Measurements from ENCODE around the gene SLC7A14.

Gene SLC7A14

DNA sequence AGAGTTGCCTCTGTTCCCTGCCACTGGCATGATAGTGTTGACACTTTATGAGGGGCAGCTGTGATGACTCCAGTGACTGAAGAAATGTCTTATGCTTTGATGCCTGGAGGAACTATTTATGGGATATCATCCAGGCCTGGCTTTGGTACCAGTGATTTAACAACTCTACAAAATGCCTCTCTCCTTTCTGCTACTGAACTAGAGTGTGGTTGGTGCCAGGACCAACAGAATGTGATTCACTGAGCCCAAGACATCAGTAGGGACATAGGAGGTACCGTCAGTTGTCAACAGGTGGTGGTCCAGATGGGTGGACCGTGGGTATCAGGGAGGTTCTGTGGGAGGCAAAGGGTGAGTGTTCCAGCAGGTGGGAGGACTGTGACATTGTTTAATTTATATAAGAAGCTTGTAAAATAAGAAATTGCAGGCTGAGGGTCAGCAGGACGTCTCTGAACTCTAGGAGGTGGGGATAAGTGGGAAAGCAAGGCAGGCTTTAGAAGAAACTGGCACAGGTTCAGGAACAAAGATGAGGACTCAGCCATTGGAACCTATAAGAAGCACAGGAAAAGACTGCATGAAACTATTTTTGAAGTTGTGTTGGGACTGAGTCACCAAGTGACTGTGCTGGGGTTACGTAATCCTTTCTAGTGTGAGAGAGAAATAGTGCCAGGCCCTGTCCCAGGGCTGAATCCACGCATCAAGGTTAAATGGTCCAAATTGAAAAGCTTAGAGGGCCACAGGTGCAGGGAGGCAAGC, 28.5 kb upstream of the SLC7A14 start:
- peak; percentile 98 for ATAC-seq
- TF ChIP-seq ISL1 (CRISPR knock-in tag; IDR thresholded peaks at IDR 0.05) (no peak), CSDC2 (CRISPR knock-in tag; IDR thresholded peaks at IDR 0.05) (no peak), ESRRG (CRISPR knock-in tag; IDR thresholded peaks at IDR 0.05) (no peak), SNAI2 (CRISPR knock-in tag; IDR thresholded peaks at IDR 0.05) (no peak), TCF4 (CRISPR knock-in tag; IDR thresholded peaks at IDR 0.05; ENCODE audit: borderline replicate concordance) (no peak), OSR1 (CRISPR knock-in tag; IDR thresholded peaks at IDR 0.05) (no peak), RARB (CRISPR knock-in tag; IDR thresholded peaks at IDR 0.05) (no peak), ZFP3 (CRISPR knock-in tag; IDR thresholded peaks at IDR 0.05) (no peak), GLIS3 (CRISPR knock-in tag; IDR thresholded peaks at IDR 0.05) (no peak), ARNTL (CRISPR knock-in tag; IDR thresholded peaks at IDR 0.05; ENCODE audit: borderline replicate concordance, low read depth) (no peak)
- TF ChIP-seq, protein P1, sequence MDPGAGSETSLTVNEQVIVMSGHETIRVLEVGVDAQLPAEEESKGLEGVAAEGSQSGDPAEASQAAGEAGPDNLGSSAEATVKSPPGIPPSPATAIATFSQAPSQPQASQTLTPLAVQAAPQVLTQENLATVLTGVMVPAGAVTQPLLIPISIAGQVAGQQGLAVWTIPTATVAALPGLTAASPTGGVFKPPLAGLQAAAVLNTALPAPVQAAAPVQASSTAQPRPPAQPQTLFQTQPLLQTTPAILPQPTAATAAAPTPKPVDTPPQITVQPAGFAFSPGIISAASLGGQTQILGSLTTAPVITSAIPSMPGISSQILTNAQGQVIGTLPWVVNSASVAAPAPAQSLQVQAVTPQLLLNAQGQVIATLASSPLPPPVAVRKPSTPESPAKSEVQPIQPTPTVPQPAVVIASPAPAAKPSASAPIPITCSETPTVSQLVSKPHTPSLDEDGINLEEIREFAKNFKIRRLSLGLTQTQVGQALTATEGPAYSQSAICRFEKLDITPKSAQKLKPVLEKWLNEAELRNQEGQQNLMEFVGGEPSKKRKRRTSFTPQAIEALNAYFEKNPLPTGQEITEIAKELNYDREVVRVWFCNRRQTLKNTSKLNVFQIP (CRISPR knock-in tag; IDR thresholded peaks at IDR 0.05; ENCODE audit: borderline replicate concordance, low read depth), result no peak

DNA sequence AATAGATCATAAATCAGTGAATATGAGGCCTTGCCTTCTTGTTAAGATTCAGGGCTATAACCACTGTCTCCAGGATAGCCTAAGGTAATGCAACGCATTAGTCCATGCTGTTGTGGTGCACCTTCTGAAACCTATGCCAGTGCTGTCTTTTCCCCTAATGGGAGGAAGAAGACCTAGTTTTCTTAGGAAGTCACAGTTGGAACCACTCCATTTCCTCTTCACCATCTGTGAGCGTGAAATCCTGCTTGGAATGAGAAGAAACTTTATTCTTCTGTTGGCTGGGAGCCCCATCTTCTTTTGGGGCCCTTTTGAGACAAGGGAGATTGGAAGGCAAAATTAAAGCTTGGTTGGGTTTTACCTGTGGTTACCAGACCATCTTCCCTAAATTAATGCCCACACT, 25.9 kb upstream of the SLC7A14 start:
- TF ChIP-seq ARNTL (CRISPR knock-in tag; IDR thresholded peaks at IDR 0.05; ENCODE audit: borderline replicate concordance, low read depth) (no peak), CSDC2 (CRISPR knock-in tag; IDR thresholded peaks at IDR 0.05) (no peak), GLIS3 (CRISPR knock-in tag; IDR thresholded peaks at IDR 0.05) (no peak), ISL1 (CRISPR knock-in tag; IDR thresholded peaks at IDR 0.05) (no peak), TCF4 (CRISPR knock-in tag; IDR thresholded peaks at IDR 0.05; ENCODE audit: borderline replicate concordance) (no peak), RARB (CRISPR knock-in tag; IDR thresholded peaks at IDR 0.05) (no peak), ESRRG (CRISPR knock-in tag; IDR thresholded peaks at IDR 0.05) (no peak), ZNF70 (CRISPR knock-in tag; IDR thresholded peaks at IDR 0.05) (no peak), ZNF8 (CRISPR knock-in tag; IDR thresholded peaks at IDR 0.05) (no peak), OSR1 (CRISPR knock-in tag; IDR thresholded peaks at IDR 0.05) (no peak)
- TF ChIP-seq, protein P2, sequence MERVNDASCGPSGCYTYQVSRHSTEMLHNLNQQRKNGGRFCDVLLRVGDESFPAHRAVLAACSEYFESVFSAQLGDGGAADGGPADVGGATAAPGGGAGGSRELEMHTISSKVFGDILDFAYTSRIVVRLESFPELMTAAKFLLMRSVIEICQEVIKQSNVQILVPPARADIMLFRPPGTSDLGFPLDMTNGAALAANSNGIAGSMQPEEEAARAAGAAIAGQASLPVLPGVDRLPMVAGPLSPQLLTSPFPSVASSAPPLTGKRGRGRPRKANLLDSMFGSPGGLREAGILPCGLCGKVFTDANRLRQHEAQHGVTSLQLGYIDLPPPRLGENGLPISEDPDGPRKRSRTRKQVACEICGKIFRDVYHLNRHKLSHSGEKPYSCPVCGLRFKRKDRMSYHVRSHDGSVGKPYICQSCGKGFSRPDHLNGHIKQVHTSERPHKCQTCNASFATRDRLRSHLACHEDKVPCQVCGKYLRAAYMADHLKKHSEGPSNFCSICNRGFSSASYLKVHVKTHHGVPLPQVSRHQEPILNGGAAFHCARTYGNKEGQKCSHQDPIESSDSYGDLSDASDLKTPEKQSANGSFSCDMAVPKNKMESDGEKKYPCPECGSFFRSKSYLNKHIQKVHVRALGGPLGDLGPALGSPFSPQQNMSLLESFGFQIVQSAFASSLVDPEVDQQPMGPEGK (CRISPR knock-in tag; IDR thresholded peaks at IDR 0.05; ENCODE audit: borderline replicate concordance), result no peak
- TF ChIP-seq, protein P3, sequence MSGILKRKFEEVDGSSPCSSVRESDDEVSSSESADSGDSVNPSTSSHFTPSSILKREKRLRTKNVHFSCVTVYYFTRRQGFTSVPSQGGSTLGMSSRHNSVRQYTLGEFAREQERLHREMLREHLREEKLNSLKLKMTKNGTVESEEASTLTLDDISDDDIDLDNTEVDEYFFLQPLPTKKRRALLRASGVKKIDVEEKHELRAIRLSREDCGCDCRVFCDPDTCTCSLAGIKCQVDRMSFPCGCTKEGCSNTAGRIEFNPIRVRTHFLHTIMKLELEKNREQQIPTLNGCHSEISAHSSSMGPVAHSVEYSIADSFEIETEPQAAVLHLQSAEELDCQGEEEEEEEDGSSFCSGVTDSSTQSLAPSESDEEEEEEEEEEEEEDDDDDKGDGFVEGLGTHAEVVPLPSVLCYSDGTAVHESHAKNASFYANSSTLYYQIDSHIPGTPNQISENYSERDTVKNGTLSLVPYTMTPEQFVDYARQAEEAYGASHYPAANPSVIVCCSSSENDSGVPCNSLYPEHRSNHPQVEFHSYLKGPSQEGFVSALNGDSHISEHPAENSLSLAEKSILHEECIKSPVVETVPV (CRISPR knock-in tag; IDR thresholded peaks at IDR 0.05), result no peak
- TF ChIP-seq, protein P4, sequence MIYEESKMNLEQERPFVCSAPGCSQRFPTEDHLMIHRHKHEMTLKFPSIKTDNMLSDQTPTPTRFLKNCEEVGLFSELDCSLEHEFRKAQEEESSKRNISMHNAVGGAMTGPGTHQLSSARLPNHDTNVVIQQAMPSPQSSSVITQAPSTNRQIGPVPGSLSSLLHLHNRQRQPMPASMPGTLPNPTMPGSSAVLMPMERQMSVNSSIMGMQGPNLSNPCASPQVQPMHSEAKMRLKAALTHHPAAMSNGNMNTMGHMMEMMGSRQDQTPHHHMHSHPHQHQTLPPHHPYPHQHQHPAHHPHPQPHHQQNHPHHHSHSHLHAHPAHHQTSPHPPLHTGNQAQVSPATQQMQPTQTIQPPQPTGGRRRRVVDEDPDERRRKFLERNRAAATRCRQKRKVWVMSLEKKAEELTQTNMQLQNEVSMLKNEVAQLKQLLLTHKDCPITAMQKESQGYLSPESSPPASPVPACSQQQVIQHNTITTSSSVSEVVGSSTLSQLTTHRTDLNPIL (CRISPR knock-in tag; IDR thresholded peaks at IDR 0.05; ENCODE audit: low read depth), result no peak
- ATAC-seq, result no peak

DNA sequence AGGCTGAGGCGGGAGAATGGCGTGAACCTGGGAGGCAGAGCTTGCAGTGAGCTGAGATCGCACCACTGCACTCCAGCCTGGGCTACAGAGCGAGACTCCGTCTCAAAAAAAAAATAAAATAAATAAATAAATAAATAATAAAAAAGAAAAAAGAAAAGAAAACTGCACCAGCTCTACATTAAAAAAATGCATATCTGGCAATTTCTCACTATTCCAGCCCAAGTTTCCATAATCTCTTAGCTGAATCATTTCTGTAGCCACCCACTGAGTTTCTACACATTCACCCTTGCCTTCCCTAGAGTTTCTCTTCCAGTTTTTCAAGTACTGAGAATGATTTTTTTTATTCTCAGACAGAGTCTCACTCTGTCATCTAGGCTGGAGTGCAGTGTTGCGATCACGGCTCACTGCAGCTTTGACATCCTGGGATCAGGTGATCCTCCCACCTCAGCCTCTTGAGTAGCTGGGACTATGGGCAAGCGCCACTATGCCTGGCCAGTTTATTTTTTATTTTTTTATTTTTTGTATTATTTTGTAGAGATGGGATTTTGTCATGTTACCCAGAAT, 24.5 kb upstream of the SLC7A14 start:
- TF ChIP-seq ZNF70 (CRISPR knock-in tag; IDR thresholded peaks at IDR 0.05) (no peak), ZNF565 (CRISPR knock-in tag; conservative IDR thresholded peaks at IDR 0.05; ENCODE audit: low read depth) (no peak), TCF4 (CRISPR knock-in tag; IDR thresholded peaks at IDR 0.05; ENCODE audit: borderline replicate concordance) (no peak), CSDC2 (CRISPR knock-in tag; IDR thresholded peaks at IDR 0.05) (no peak), ARNTL (CRISPR knock-in tag; IDR thresholded peaks at IDR 0.05; ENCODE audit: borderline replicate concordance, low read depth) (no peak), TOX (CRISPR knock-in tag; IDR thresholded peaks at IDR 0.05; ENCODE audit: borderline replicate concordance) (no peak), ESRRG (CRISPR knock-in tag; IDR thresholded peaks at IDR 0.05) (no peak), ZC3H10 (CRISPR knock-in tag; IDR thresholded peaks at IDR 0.05) (no peak), BACH2 (CRISPR knock-in tag; IDR thresholded peaks at IDR 0.05; ENCODE audit: borderline replicate concordance) (no peak), SNAI2 (CRISPR knock-in tag; IDR thresholded peaks at IDR 0.05) (no peak), ZFP30 (CRISPR knock-in tag; IDR thresholded peaks at IDR 0.05) (no peak), ZNF8 (CRISPR knock-in tag; IDR thresholded peaks at IDR 0.05) (no peak)
- TF ChIP-seq, protein P2 (CRISPR knock-in tag; IDR thresholded peaks at IDR 0.05; ENCODE audit: borderline replicate concordance), result no peak
- no peak for ATAC-seq

All from SK-N-SH treated with all-trans-retinoic acid at 6 μM for 48 hours (cell line).